ENCODE measurements around the gene AP3B1. TPM values are rescaled to one million over a fixed set of nuclear protein-coding genes. Genes with fewer than 3 reads are reported as not detected.
"Not testable (repeated sequence)": the region's sequence is repeated elsewhere in the genome, so short reads cannot be mapped to it uniquely, and the experiment has no call there.

Gene AP3B1
- total and polyA plus RNA-seq, 2 donors from 2014 or later, result 49.3 to 53.2 TPM

DNA sequence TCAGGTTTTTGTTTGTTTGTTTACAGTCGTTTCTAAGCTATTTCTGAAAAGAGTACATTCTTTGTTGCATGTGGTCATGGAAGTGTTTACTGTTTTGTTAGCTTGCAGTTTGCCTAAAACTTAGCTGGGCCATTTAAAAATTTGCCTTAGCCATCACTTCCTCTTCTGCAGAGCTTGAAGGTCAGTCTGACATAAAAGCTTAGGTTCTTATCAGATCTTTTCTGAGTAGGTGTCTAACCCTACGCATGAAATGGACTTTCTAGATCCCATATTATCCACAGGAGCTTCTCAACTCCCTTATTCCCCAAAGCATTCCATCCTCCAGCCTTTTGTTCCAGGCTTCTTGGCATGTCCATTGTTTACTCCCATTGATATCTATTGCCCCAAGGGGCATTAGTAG lies 90.3 kb downstream of the AP3B1 start:
- no peaks in the 10 kb centered on the region for H3K9me3 ChIP-seq (ENCODE audit: control insufficient read depth in 2 of 3, insufficient read depth in 1 of 3, low read length in 3 of 3)
- H3K9ac ChIP-seq (ENCODE audit: low read length in 3 of 3), result no peak overlapping the region
- no peaks in the 10 kb centered on the region for H3K4me1 ChIP-seq (ENCODE audit: control insufficient read depth in 2 of 3, insufficient read depth in 2 of 3, low read depth in 1 of 3, low read length in 3 of 3)
- no peaks in the 10 kb centered on the region for H3K27me3 ChIP-seq (ENCODE audit: control insufficient read depth, insufficient read depth, low read length)
- DNase-seq (no peak), FAIRE-seq (no peak)
- H3K36me3 ChIP-seq (ENCODE audit: control insufficient read depth in 2 of 3, insufficient read depth in 3 of 3, low read length in 3 of 3), result peaks cover 0 to 14% (median 0%) of the 10 kb centered on the region in 3 donors
- H3K27ac ChIP-seq (ENCODE audit: low read depth in 2 of 2, low read length in 2 of 2), result no peak overlapping the region
- intact Hi-C loops (cut with DNase I), result no loop called here
- no peak overlapping the region for H3K4me3 ChIP-seq (ENCODE audit: low read length in 3 of 3)
- TF ChIP-seq, protein P1, sequence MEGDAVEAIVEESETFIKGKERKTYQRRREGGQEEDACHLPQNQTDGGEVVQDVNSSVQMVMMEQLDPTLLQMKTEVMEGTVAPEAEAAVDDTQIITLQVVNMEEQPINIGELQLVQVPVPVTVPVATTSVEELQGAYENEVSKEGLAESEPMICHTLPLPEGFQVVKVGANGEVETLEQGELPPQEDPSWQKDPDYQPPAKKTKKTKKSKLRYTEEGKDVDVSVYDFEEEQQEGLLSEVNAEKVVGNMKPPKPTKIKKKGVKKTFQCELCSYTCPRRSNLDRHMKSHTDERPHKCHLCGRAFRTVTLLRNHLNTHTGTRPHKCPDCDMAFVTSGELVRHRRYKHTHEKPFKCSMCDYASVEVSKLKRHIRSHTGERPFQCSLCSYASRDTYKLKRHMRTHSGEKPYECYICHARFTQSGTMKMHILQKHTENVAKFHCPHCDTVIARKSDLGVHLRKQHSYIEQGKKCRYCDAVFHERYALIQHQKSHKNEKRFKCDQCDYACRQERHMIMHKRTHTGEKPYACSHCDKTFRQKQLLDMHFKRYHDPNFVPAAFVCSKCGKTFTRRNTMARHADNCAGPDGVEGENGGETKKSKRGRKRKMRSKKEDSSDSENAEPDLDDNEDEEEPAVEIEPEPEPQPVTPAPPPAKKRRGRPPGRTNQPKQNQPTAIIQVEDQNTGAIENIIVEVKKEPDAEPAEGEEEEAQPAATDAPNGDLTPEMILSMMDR (IDR thresholded peaks at IDR 0.05; ENCODE audit: borderline replicate concordance, extremely low read depth, insufficient read depth), result no peak

- intact Hi-C loops (cut with DNase I), result no loop called here
- TF ChIP-seq, protein P1 (IDR thresholded peaks at IDR 0.05; ENCODE audit: borderline replicate concordance, extremely low read depth, insufficient read depth), result no peak
Measured at GRCh38 chr5:78203815-78204214, 90.7 kb downstream of the AP3B1 start.

GRCh38 chr5:78190402-78190801 lies 104.1 kb downstream of the AP3B1 start:
- no peak overlapping the region for H3K4me3 ChIP-seq (ENCODE audit: low read length in 3 of 3)
- FAIRE-seq, result no peak
- no peaks in the 10 kb centered on the region for H3K27me3 ChIP-seq (ENCODE audit: control insufficient read depth, insufficient read depth, low read length)
- no peak for DNase-seq
- H3K36me3 ChIP-seq (ENCODE audit: control insufficient read depth in 2 of 3, insufficient read depth in 3 of 3, low read length in 3 of 3), result peaks cover 0 to 2% (median 0%) of the 10 kb centered on the region in 3 donors
- intact Hi-C loops (cut with DNase I), result no loop called here
- TF ChIP-seq, protein P1 (IDR thresholded peaks at IDR 0.05; ENCODE audit: borderline replicate concordance, extremely low read depth, insufficient read depth), result no peak
- peaks cover 0 to 3% (median 0%) of the 10 kb centered on the region in 3 donors for H3K9me3 ChIP-seq (ENCODE audit: control insufficient read depth in 2 of 3, insufficient read depth in 1 of 3, low read length in 3 of 3)
- no peak overlapping the region for H3K27ac ChIP-seq (ENCODE audit: low read depth in 2 of 2, low read length in 2 of 2)
- peaks cover 0 to 2% (median 0%) of the 10 kb centered on the region in 3 donors for H3K4me1 ChIP-seq (ENCODE audit: control insufficient read depth in 2 of 3, insufficient read depth in 2 of 3, low read depth in 1 of 3, low read length in 3 of 3)
- H3K9ac ChIP-seq (ENCODE audit: low read length in 3 of 3), result no peak overlapping the region

More at GRCh38 chr5:78203815-78204214, 90.7 kb downstream of the AP3B1 start:
- FAIRE-seq, result no peak
- Histone ChIP-seq H3K4me3 (ENCODE audit: low read length in 3 of 3) (no peak overlapping the region), H3K36me3 (ENCODE audit: control insufficient read depth in 2 of 3, insufficient read depth in 3 of 3, low read length in 3 of 3) (peaks cover 0 to 14% (median 0%) of the 10 kb centered on the region in 3 donors), H3K9ac (ENCODE audit: low read length in 3 of 3) (no peak overlapping the region), H3K27me3 (ENCODE audit: control insufficient read depth, insufficient read depth, low read length) (no peaks in the 10 kb centered on the region), H3K4me1 (ENCODE audit: control insufficient read depth in 2 of 3, insufficient read depth in 2 of 3, low read depth in 1 of 3, low read length in 3 of 3) (no peaks in the 10 kb centered on the region), H3K27ac (ENCODE audit: low read depth in 2 of 2, low read length in 2 of 2) (no peak overlapping the region), H3K9me3 (ENCODE audit: control insufficient read depth in 2 of 3, insufficient read depth in 1 of 3, low read length in 3 of 3) (no peaks in the 10 kb centered on the region)
- DNase-seq, result no peak

GRCh38 chr5:78188681-78189080 lies 105.8 kb downstream of the AP3B1 start:
- H3K9me3 ChIP-seq (ENCODE audit: control insufficient read depth in 2 of 3, insufficient read depth in 1 of 3, low read length in 3 of 3); FAIRE-seq; H3K4me3 ChIP-seq (ENCODE audit: low read length in 3 of 3); H3K27ac ChIP-seq (ENCODE audit: low read depth in 2 of 2, low read length in 2 of 2); H3K4me1 ChIP-seq (ENCODE audit: control insufficient read depth in 2 of 3, insufficient read depth in 2 of 3, low read depth in 1 of 3, low read length in 3 of 3); H3K9ac ChIP-seq (ENCODE audit: low read length in 3 of 3); DNase-seq; intact Hi-C loops (cut with DNase I); H3K27me3 ChIP-seq (ENCODE audit: control insufficient read depth, insufficient read depth, low read length); H3K36me3 ChIP-seq (ENCODE audit: control insufficient read depth in 2 of 3, insufficient read depth in 3 of 3, low read length in 3 of 3): not testable (repeated sequence)
